PC-3 (cell line): ENCODE results near the gene C12orf76.

Source experiments
- CTCF ChIP-seq: fragments of 300-600 bp; sonication (generic); conservative IDR thresholded peaks from 2 replicates; pipeline ENCODE4 v1.5.1; 2017; ENCODE audit warnings: antibody characterized with exemption, low read depth, mild to moderate bottlenecking, low read length
- EZH2 ChIP-seq: fragments of 300-600 bp; sonication (generic); IDR thresholded peaks from one replicate; pipeline ENCODE4 v1.6.1; 2017; ENCODE audit warnings: antibody characterized with exemption, mild to moderate bottlenecking, low read length; ENCODE audit not compliant: unreplicated experiment

- TF ChIP-seq CTCF (no peak), EZH2 (no peak)
Measured at GRCh38 chr12:110088936-110089335, 40.6 kb upstream of the C12orf76 start.
